ENCODE measurements around the gene CAPG. TPM values are rescaled to one million over a fixed set of nuclear protein-coding genes. Genes with fewer than 3 reads are reported as not detected.

Gene CAPG
- total RNA-seq, 5 donors from 2014 or later (not counting 1 experiment from before 2014, with no cell fraction given): 30.1 to 71.7 (median 41.2) TPM

GRCh38 chr2:85380048-85380447 is 30.1 kb downstream of the CAPG start:
- WGBS (ENCODE audit: insufficient coverage): 100% methylated on average over 1 of the region's 1 CpG
- peaks cover 0 to 43% of the 10 kb centered on the region in 2 donors for H3K36me3 ChIP-seq (ENCODE audit: control insufficient read depth in 2 of 2, extremely low read depth in 1 of 2, insufficient read depth in 1 of 2, low read length in 1 of 2)
- peaks cover 0 to 6% (median 0%) of the 10 kb centered on the region in 3 donors for H3K9me3 Mint-ChIP-seq

DNA sequence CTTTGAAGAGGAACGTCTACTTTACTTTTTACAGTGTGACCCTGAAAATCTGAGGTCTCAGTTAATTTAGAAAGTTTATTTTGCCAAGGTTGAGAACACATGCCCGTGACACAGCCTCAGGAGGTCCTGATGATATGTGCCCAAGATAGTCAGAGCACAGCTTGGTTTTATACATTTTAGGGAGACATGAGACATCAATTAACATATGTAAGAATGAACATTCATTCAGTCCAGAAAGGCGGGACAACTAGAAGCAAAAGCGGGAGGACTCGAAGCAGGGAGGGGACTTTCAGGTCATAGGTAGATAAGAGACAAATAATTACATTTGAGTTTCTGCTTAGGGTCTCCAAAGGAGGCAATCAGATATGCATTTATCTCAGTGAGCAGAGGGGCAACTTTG is 31.9 kb downstream of the CAPG start:
- Histone ChIP-seq H3K27me3 (replicated peaks in 1 of 2; ENCODE audit: control insufficient read depth in 2 of 2, extremely low read depth in 1 of 2, insufficient read depth in 2 of 2, low read length in 1 of 2) (no peaks in the 10 kb centered on the region), H3K4me1 (ENCODE audit: control insufficient read depth in 1 of 2, extremely low read depth in 1 of 2, insufficient read depth in 2 of 2, low read length in 2 of 2) (no peaks in the 10 kb centered on the region), H3K4me3 (ENCODE audit: control insufficient read depth in 1 of 2, extremely low read depth in 1 of 2, low read length in 1 of 2) (no peak overlapping the region), H3K9me3 (no peaks in the 10 kb centered on the region), H3K36me3 (ENCODE audit: control insufficient read depth in 2 of 2, extremely low read depth in 1 of 2, insufficient read depth in 1 of 2, low read length in 1 of 2) (peaks cover 0 to 27% of the 10 kb centered on the region in 2 donors), H3K27ac (ENCODE audit: low read length) (no peak overlapping the region)
- Mint-ChIP-seq H3K27me3 (no peaks in the 10 kb centered on the region), H3K4me3 (no peak overlapping the region), H3K27ac (no peak overlapping the region), H3K4me1 (no peaks in the 10 kb centered on the region), H3K9me3 (peaks cover 0 to 6% (median 0%) of the 10 kb centered on the region in 3 donors), H3K36me3 (peaks cover 67% of the 10 kb centered on the region)
- ATAC-seq (replicated peaks in 1 of 4) (no peak), DNase-seq (no peak)
- ChIA-PET CTCF (no interaction called here), POLR2A (interaction anchor here in 1 of 2 donors (0.6 kb wide), 1 partner anchor 65 kb away, joined by 4 read pairs; no protein-coding TSS in a partner anchor)
- WGBS (ENCODE audit: insufficient coverage): no CpG with 5 or more reads among the region's 5 CpGs

More at GRCh38 chr2:85380048-85380447, 30.1 kb downstream of the CAPG start:
- Mint-ChIP-seq H3K36me3 (peaks cover 70% of the 10 kb centered on the region), H3K27me3 (no peaks in the 10 kb centered on the region), H3K4me3 (no peak overlapping the region), H3K4me1 (no peaks in the 10 kb centered on the region), H3K27ac (no peak overlapping the region)
- no peaks in the 10 kb centered on the region for H3K9me3 ChIP-seq
- no peak overlapping the region for H3K27ac ChIP-seq (ENCODE audit: low read length)
- POLR2A ChIA-PET: no interaction called here
- DNase-seq (no peak), ATAC-seq (replicated peaks in 1 of 4) (no peak)
- H3K27me3 ChIP-seq (replicated peaks in 1 of 2; ENCODE audit: control insufficient read depth in 2 of 2, extremely low read depth in 1 of 2, insufficient read depth in 2 of 2, low read length in 1 of 2): no peaks in the 10 kb centered on the region
- CTCF ChIA-PET: no interaction called here
- H3K4me3 ChIP-seq (ENCODE audit: control insufficient read depth in 1 of 2, extremely low read depth in 1 of 2, low read length in 1 of 2): no peak overlapping the region
- H3K4me1 ChIP-seq (ENCODE audit: control insufficient read depth in 1 of 2, extremely low read depth in 1 of 2, insufficient read depth in 2 of 2, low read length in 2 of 2): no peaks in the 10 kb centered on the region

DNA sequence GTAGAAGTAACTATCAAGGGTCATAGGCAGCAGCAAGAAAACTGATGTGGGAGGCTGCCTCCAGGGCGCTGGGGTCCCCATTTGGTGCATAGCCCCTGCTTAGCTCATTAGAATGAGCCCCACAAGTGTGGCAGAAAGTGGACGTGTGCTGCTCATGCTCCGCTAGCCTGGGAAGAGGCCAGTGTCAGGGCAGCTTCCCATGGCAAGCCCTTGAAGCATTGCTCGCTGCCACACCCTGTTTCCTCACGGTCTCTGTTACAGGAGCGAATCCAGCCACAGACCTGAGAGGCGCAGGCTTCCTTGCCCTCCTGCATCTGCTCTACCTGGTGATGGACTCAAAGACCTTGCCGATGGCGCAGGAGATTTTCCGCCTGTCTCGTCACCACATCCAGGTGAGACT is 33.1 kb downstream of the CAPG start:
- no peaks in the 10 kb centered on the region for H3K27me3 ChIP-seq (replicated peaks in 1 of 2; ENCODE audit: control insufficient read depth in 2 of 2, extremely low read depth in 1 of 2, insufficient read depth in 2 of 2, low read length in 1 of 2)
- no peaks in the 10 kb centered on the region for H3K9me3 ChIP-seq
- H3K36me3 Mint-ChIP-seq: peaks cover 65% of the 10 kb centered on the region
- WGBS (ENCODE audit: insufficient coverage): 95% methylated on average over 11 of the region's 11 CpGs
- no peak overlapping the region for H3K27ac ChIP-seq (ENCODE audit: low read length)
- H3K27ac Mint-ChIP-seq: no peak overlapping the region
- H3K27me3 Mint-ChIP-seq: no peaks in the 10 kb centered on the region
- DNase-seq (no peak), ATAC-seq (replicated peaks in 1 of 4) (no peak)
- peaks cover 0 to 6% (median 0%) of the 10 kb centered on the region in 3 donors for H3K9me3 Mint-ChIP-seq
- ChIA-PET CTCF (interaction anchor here in 1 of 2 donors (0.7 kb wide), 1 partner anchor 381 kb away, joined by 7 read pairs; no protein-coding TSS in a partner anchor), POLR2A (no interaction called here)
- no peaks in the 10 kb centered on the region for H3K4me1 ChIP-seq (ENCODE audit: control insufficient read depth in 1 of 2, extremely low read depth in 1 of 2, insufficient read depth in 2 of 2, low read length in 2 of 2)
- H3K36me3 ChIP-seq (ENCODE audit: control insufficient read depth in 2 of 2, extremely low read depth in 1 of 2, insufficient read depth in 1 of 2, low read length in 1 of 2): peaks cover 0 to 27% of the 10 kb centered on the region in 2 donors
- no peaks in the 10 kb centered on the region for H3K4me1 Mint-ChIP-seq
- no peak overlapping the region for H3K4me3 Mint-ChIP-seq
- H3K4me3 ChIP-seq (ENCODE audit: control insufficient read depth in 1 of 2, extremely low read depth in 1 of 2, low read length in 1 of 2): no peak overlapping the region

GRCh38 chr2:85376291-85377065 is 33.7 kb downstream of the CAPG start:
- POLR2A ChIA-PET: no interaction called here
- 95% methylated on average over 5 of the region's 5 CpGs for WGBS (ENCODE audit: insufficient coverage)
- no peak overlapping the region for H3K4me3 ChIP-seq (ENCODE audit: control insufficient read depth in 1 of 2, extremely low read depth in 1 of 2, low read length in 1 of 2)
- H3K27me3 ChIP-seq (replicated peaks in 1 of 2; ENCODE audit: control insufficient read depth in 2 of 2, extremely low read depth in 1 of 2, insufficient read depth in 2 of 2, low read length in 1 of 2): no peaks in the 10 kb centered on the region
- no peaks in the 10 kb centered on the region for H3K4me1 Mint-ChIP-seq
- no peak overlapping the region for H3K27ac ChIP-seq (ENCODE audit: low read length)
- no peak overlapping the region for H3K27ac Mint-ChIP-seq
- H3K4me1 ChIP-seq (ENCODE audit: control insufficient read depth in 1 of 2, extremely low read depth in 1 of 2, insufficient read depth in 2 of 2, low read length in 2 of 2): no peaks in the 10 kb centered on the region
- H3K27me3 Mint-ChIP-seq: no peaks in the 10 kb centered on the region
- DNase-seq (no peak), ATAC-seq (replicated peaks in 1 of 4) (no peak)
- H3K36me3 ChIP-seq (ENCODE audit: control insufficient read depth in 2 of 2, extremely low read depth in 1 of 2, insufficient read depth in 1 of 2, low read length in 1 of 2): peaks cover 0 to 28% of the 10 kb centered on the region in 2 donors
- no peaks in the 10 kb centered on the region for H3K9me3 ChIP-seq
- H3K9me3 Mint-ChIP-seq: peaks cover 0 to 6% (median 0%) of the 10 kb centered on the region in 3 donors
- CTCF ChIA-PET: interaction anchor here in 1 of 2 donors (0.7 kb wide), 1 partner anchor 381 kb away, joined by 7 read pairs; no protein-coding TSS in a partner anchor
- H3K36me3 Mint-ChIP-seq: peaks cover 63% of the 10 kb centered on the region
- H3K4me3 Mint-ChIP-seq: no peak overlapping the region

DNA sequence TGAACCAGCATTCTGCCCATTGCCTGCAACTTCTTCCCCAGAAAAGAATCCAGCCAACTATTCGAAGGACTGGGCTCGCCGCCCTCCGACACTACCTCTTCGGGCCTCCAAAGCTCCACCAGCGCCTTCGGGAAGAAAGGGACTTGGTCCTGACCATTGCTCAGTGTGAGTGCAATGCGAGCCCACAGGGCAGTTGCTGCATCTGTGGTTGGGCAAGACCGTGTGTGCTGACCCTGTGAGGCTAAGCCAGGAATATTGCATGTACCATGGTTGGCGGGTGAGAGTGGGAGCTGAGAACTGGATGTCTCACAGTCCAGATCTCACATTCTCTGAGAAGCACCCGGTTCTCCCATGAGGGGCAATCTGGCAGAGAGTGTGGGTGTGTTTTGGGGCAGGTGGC is 39.1 kb downstream of the CAPG start:
- Histone ChIP-seq H3K4me3 (ENCODE audit: control insufficient read depth in 1 of 2, extremely low read depth in 1 of 2, low read length in 1 of 2) (no peak overlapping the region), H3K9me3 (no peaks in the 10 kb centered on the region), H3K36me3 (ENCODE audit: control insufficient read depth in 2 of 2, extremely low read depth in 1 of 2, insufficient read depth in 1 of 2, low read length in 1 of 2) (peaks cover 0 to 19% of the 10 kb centered on the region in 2 donors), H3K27ac (ENCODE audit: low read length) (no peak overlapping the region), H3K27me3 (replicated peaks in 1 of 2; ENCODE audit: control insufficient read depth in 2 of 2, extremely low read depth in 1 of 2, insufficient read depth in 2 of 2, low read length in 1 of 2) (no peaks in the 10 kb centered on the region), H3K4me1 (ENCODE audit: control insufficient read depth in 1 of 2, extremely low read depth in 1 of 2, insufficient read depth in 2 of 2, low read length in 2 of 2) (no peaks in the 10 kb centered on the region)
- no peak for ATAC-seq (replicated peaks in 1 of 4)
- 98% methylated on average over 11 of the region's 11 CpGs for WGBS (ENCODE audit: insufficient coverage)
- Mint-ChIP-seq H3K4me1 (no peaks in the 10 kb centered on the region), H3K27ac (no peak overlapping the region), H3K4me3 (no peak overlapping the region), H3K36me3 (peaks cover 41% of the 10 kb centered on the region), H3K27me3 (no peaks in the 10 kb centered on the region), H3K9me3 (no peaks in the 10 kb centered on the region)
- ChIA-PET CTCF (interaction anchor here in 1 of 2 donors (0.6 kb wide), 1 partner anchor 501 kb away, joined by 3 read pairs; no protein-coding TSS in a partner anchor), POLR2A (interaction anchor here in 1 of 2 donors (0.6 kb wide), 1 partner anchor 24 kb away, joined by 3 read pairs; no protein-coding TSS in a partner anchor)
- DNase-seq: no peak

DNA sequence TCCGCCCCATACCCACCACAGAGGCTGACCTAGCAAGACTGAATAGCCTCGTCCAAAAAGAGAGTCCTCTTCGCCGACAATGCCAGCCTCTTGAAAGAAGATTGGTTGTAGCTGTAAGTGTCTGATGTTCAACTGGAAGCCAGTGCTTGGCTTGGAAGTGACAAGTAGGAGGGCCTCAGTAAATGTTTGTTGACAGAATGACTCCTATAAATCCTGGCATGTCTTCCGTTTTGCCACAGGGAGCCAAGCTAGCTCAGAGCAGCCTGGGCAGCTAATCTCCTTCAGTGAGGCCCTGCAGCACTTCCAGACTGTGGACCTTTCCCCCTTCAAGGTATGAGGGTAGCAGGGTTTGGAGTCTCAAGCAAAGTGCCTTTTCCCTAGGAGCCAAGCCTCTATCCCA is 40.7 kb downstream of the CAPG start:
- no peaks in the 10 kb centered on the region for H3K4me1 ChIP-seq (ENCODE audit: control insufficient read depth in 1 of 2, extremely low read depth in 1 of 2, insufficient read depth in 2 of 2, low read length in 2 of 2)
- POLR2A ChIA-PET: interaction anchor here in 1 of 2 donors (0.6 kb wide), 1 partner anchor 649 kb away, joined by 3 read pairs; no protein-coding TSS in a partner anchor
- no peak for ATAC-seq (replicated peaks in 1 of 4)
- no peak for DNase-seq
- H3K9me3 Mint-ChIP-seq: no peaks in the 10 kb centered on the region
- H3K27ac Mint-ChIP-seq: no peak overlapping the region
- no peak overlapping the region for H3K4me3 ChIP-seq (ENCODE audit: control insufficient read depth in 1 of 2, extremely low read depth in 1 of 2, low read length in 1 of 2)
- H3K9me3 ChIP-seq: no peaks in the 10 kb centered on the region
- H3K4me1 Mint-ChIP-seq: no peaks in the 10 kb centered on the region
- WGBS (ENCODE audit: insufficient coverage): 100% methylated on average over 1 of the region's 5 CpGs
- H3K27me3 ChIP-seq (replicated peaks in 1 of 2; ENCODE audit: control insufficient read depth in 2 of 2, extremely low read depth in 1 of 2, insufficient read depth in 2 of 2, low read length in 1 of 2): no peaks in the 10 kb centered on the region
- no peak overlapping the region for H3K27ac ChIP-seq (ENCODE audit: low read length)
- H3K4me3 Mint-ChIP-seq: no peak overlapping the region
- H3K27me3 Mint-ChIP-seq: no peaks in the 10 kb centered on the region
- peaks cover 35% of the 10 kb centered on the region for H3K36me3 Mint-ChIP-seq
- peaks cover 0 to 14% of the 10 kb centered on the region in 2 donors for H3K36me3 ChIP-seq (ENCODE audit: control insufficient read depth in 2 of 2, extremely low read depth in 1 of 2, insufficient read depth in 1 of 2, low read length in 1 of 2)
- CTCF ChIA-PET: interaction anchor here in 1 of 2 donors (0.6 to 0.7 kb wide), 3 partner anchors 12 to 218 kb away, joined by 4 to 9 read pairs (median 4); no protein-coding TSS in a partner anchor
